Osteoblast (primary cell): ENCODE measurements around the gene SAAL1. TPM values are rescaled to one million over a fixed set of nuclear protein-coding genes. Genes with fewer than 3 reads are reported as not detected.

Experiments
- DNase-seq: peaks from one replicate; pipeline ENCODE4 v3.0.0; 2011; ENCODE audit warnings: low spot score, mixed read lengths; ENCODE audit not compliant: insufficient read length; ENCODE audit errors: missing footprints
- H2AFZ ChIP-seq: 2 replicates; pipeline ENCODE4 v1.6.0; 2011; ENCODE audit warnings: mild to moderate bottlenecking, low read length
- H3K27ac ChIP-seq: 2 replicates; pipeline ENCODE4 v1.5.1; 2011; ENCODE audit warnings: mild to moderate bottlenecking, low read depth, low read length, moderate library complexity
- H3K27me3 ChIP-seq: 2 replicates; pipeline ENCODE4 v1.6.0; 2012; ENCODE audit warnings: mild to moderate bottlenecking, control low read depth, inconsistent platforms, low read length, moderate library complexity; ENCODE audit not compliant: insufficient read depth
- H3K36me3 ChIP-seq: 2 replicates; pipeline ENCODE4 v1.5.1; 2011; ENCODE audit warnings: mild to moderate bottlenecking, low read length, control low read depth, moderate library complexity; ENCODE audit not compliant: insufficient read depth
- H3K4me1 ChIP-seq: 2 replicates; pipeline ENCODE4 v1.5.1; 2011; ENCODE audit warnings: mild to moderate bottlenecking, low read length, control low read depth, moderate library complexity; ENCODE audit not compliant: insufficient read depth
- H3K4me2 ChIP-seq: 2 replicates; pipeline ENCODE4 v1.6.0; 2011; ENCODE audit warnings: mild to moderate bottlenecking, low read length; ENCODE audit not compliant: insufficient read depth
- H3K4me3 ChIP-seq: fragments of 200-600 bp; sonication (generic); 3 replicates; pipeline ENCODE4 v1.5.1; 2012; ENCODE audit warnings: mild to moderate bottlenecking, low read length, inconsistent platforms; ENCODE audit not compliant: insufficient read depth
- H3K79me2 ChIP-seq: 2 replicates; pipeline ENCODE4 v1.6.0; 2012; ENCODE audit warnings: mild to moderate bottlenecking, low read length, control low read depth, inconsistent platforms; ENCODE audit not compliant: insufficient read depth
- H3K9me3 ChIP-seq: 2 replicates; pipeline ENCODE4 v1.5.1; 2011; ENCODE audit warnings: low read depth, low read length, control low read depth
- H4K20me1 ChIP-seq: 2 replicates; pipeline ENCODE4 v1.6.0; 2012; ENCODE audit warnings: mild to moderate bottlenecking, low read length, control low read depth; ENCODE audit not compliant: insufficient read depth
- total RNA-seq: library from RNA; depleted of rRNA; stranded (reverse); fragments of >200 nt; gene quantifications from 2 replicates; pipeline ENCODE4 v1.2.3, GENCODE V29; 2012
- TF ChIP-seq, protein P1 (sequence below): IDR thresholded peaks from 2 replicates; pipeline ENCODE4 v1.5.1; 2011; ENCODE audit warnings: mild to moderate bottlenecking, low read depth, low read length, moderate library complexity; ENCODE audit errors: extremely low read depth

The SAAL1 gene
- total RNA-seq, 1 donor, result 15.6 TPM

DNA sequence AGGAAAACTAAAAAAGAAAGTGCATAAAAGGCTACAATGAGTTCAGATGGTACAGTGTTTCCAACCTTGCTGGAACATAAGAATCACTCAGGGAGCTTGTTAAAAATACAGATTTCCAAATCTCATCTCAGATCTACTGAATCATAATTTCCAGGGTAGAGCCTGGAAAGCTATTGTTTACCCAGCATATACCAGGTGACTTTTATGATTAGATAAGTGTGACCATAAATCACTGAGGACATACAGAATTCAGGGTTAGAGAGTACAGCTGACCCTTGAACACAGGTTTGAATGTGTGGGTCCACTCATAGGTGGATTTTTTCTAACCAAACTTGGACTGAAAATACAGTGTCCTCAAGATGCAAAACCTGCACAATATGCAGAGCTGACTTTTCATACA is 11.9 kb downstream of the SAAL1 start:
- Histone ChIP-seq H4K20me1 (no peaks in the 10 kb centered on the region), H3K36me3 (peaks cover 11% of the 10 kb centered on the region), H3K4me3 (no peak overlapping the region), H3K79me2 (peaks cover 3% of the 10 kb centered on the region), H3K9me3 (no peaks in the 10 kb centered on the region), H3K4me1 (no peaks in the 10 kb centered on the region), H3K27me3 (no peaks in the 10 kb centered on the region), H3K4me2 (no peak overlapping the region), H2AFZ (no peak overlapping the region), H3K27ac (no peak overlapping the region)
- TF ChIP-seq, protein P1, sequence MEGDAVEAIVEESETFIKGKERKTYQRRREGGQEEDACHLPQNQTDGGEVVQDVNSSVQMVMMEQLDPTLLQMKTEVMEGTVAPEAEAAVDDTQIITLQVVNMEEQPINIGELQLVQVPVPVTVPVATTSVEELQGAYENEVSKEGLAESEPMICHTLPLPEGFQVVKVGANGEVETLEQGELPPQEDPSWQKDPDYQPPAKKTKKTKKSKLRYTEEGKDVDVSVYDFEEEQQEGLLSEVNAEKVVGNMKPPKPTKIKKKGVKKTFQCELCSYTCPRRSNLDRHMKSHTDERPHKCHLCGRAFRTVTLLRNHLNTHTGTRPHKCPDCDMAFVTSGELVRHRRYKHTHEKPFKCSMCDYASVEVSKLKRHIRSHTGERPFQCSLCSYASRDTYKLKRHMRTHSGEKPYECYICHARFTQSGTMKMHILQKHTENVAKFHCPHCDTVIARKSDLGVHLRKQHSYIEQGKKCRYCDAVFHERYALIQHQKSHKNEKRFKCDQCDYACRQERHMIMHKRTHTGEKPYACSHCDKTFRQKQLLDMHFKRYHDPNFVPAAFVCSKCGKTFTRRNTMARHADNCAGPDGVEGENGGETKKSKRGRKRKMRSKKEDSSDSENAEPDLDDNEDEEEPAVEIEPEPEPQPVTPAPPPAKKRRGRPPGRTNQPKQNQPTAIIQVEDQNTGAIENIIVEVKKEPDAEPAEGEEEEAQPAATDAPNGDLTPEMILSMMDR, result no peak
- no peak for DNase-seq

DNA sequence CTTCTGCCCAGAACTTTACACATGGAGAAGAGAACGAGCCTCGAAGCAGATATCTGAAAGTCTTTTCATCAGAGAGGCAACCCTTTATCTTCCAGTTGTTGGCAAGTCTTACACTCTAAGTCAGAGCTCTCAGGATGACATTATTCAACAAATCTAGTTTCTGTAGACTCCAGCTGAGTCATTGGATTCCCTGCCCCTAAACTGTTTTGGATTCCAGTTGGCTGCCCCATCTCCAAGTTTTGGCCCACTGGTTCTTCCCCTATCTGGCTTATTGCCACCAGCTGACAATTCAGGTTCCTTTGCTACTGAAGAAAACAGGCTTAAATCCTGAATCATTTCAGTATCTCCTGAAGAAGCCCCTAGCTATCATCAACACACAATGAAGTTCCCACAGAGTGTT is 14.2 kb downstream of the SAAL1 start:
- Histone ChIP-seq H3K27me3 (no peaks in the 10 kb centered on the region), H3K4me2 (no peak overlapping the region), H3K36me3 (peaks cover 18% of the 10 kb centered on the region), H3K4me1 (no peaks in the 10 kb centered on the region), H3K4me3 (no peak overlapping the region), H3K27ac (no peak overlapping the region), H3K79me2 (no peaks in the 10 kb centered on the region), H4K20me1 (no peaks in the 10 kb centered on the region), H3K9me3 (no peaks in the 10 kb centered on the region), H2AFZ (no peak overlapping the region)
- TF ChIP-seq, protein P1, result no peak
- no peak for DNase-seq

DNA sequence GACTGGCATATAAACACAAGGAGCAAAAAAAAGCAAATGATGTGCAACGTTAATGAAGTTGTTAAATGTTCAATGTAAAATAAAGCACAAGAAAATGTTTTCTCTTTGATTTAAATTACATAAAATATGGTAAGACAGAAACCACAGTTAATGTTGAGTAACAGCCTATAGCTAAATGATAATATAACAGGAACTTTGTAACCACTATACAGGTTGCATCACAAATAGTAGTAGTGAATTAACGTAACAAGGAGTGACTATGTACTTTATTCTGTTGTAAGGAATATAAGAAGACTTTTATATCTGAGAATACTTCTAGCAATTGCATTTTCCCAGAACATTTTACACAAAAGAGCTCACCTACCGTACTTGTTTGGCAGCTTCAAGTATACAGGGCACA is 16.9 kb downstream of the SAAL1 start:
- Histone ChIP-seq H3K4me1 (peaks cover 4% of the 10 kb centered on the region), H3K9me3 (no peaks in the 10 kb centered on the region), H3K4me3 (no peak overlapping the region), H3K79me2 (no peaks in the 10 kb centered on the region), H3K36me3 (peaks cover 22% of the 10 kb centered on the region), H3K27ac (no peak overlapping the region), H4K20me1 (no peaks in the 10 kb centered on the region), H2AFZ (no peak overlapping the region), H3K4me2 (no peak overlapping the region), H3K27me3 (no peaks in the 10 kb centered on the region)
- no peak for DNase-seq
- TF ChIP-seq, protein P1, result no peak

DNA sequence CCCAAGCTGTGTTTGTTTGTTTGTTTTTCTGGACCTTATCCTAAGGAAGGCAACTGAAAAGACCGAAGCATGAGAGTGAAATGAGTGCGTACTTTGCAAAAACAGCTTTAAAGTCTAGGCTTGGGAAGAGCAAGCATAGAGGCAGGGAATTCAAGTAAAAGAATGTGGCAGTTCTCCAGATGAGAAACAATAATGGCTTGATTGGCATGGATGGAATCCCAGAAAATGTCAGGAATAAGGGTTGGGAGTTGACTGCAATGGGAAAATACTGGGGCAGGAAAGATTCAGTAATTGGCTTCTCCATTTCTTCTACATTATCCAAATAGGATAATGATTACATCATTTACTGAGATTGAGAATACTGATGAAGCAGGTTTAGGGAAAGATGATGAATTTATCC is 17.5 kb downstream of the SAAL1 start:
- Histone ChIP-seq H3K27ac (no peak overlapping the region), H2AFZ (no peak overlapping the region), H3K27me3 (no peaks in the 10 kb centered on the region), H3K9me3 (no peaks in the 10 kb centered on the region), H3K36me3 (peaks cover 17% of the 10 kb centered on the region), H3K4me1 (peaks cover 4% of the 10 kb centered on the region), H4K20me1 (no peaks in the 10 kb centered on the region), H3K79me2 (no peaks in the 10 kb centered on the region), H3K4me2 (no peak overlapping the region), H3K4me3 (no peak overlapping the region)
- TF ChIP-seq, protein P1, result no peak
- DNase-seq, result no peak
